Keratinocyte (primary cell): ENCODE measurements around the gene C2CD3. TPM values are rescaled to one million over a fixed set of nuclear protein-coding genes. Genes with fewer than 3 reads are reported as not detected.

Experiments
- DNase-seq: peaks from one replicate; pipeline ENCODE4 v3.0.0-alpha.2; 2011; ENCODE audit warnings: low read depth, missing footprints, low spot score
- FAIRE-seq: peaks from 2 replicates; lab custom pipeline; 2011; peaks lifted over from hg19 to GRCh38; lab: Jason Lieb, UNC
- H2AFZ ChIP-seq: 2 replicates; pipeline ENCODE4 v1.6.0; 2012; ENCODE audit warnings: low read length, control low read depth, inconsistent platforms; ENCODE audit not compliant: control insufficient read depth
- H3K27ac ChIP-seq: 2 replicates; pipeline ENCODE4 v1.5.1; 2011; ENCODE audit warnings: low read length; ENCODE audit not compliant: control insufficient read depth, insufficient read depth
- H3K27me3 ChIP-seq: 3 replicates; pipeline ENCODE4 v1.6.0; 2011; ENCODE audit warnings: low read length; ENCODE audit not compliant: control insufficient read depth, insufficient read depth; ENCODE audit errors: extremely low read depth
- H3K36me3 ChIP-seq, 2 experiments: 2 replicates in 1 of 2; 3 replicates in 1 of 2; pipeline ENCODE4 v1.5.1; 2011; ENCODE audit warnings: low read length in 2 of 2, mild to moderate bottlenecking in 1 of 2; ENCODE audit not compliant: control insufficient read depth in 2 of 2, insufficient read depth in 2 of 2; ENCODE audit errors: extremely low read depth in 1 of 2
- H3K4me1 ChIP-seq: 3 replicates; pipeline ENCODE4 v1.5.1; 2011; ENCODE audit warnings: low read length; ENCODE audit not compliant: control insufficient read depth, insufficient read depth; ENCODE audit errors: extremely low read depth
- H3K4me2 ChIP-seq: 3 replicates; pipeline ENCODE4 v1.6.0; 2011; ENCODE audit warnings: low read depth, low read length; ENCODE audit not compliant: control insufficient read depth, insufficient read depth; ENCODE audit errors: extremely low read depth
- H3K4me3 ChIP-seq, 3 experiments: fragments of 200-600 bp in 1 of 3; sonication (generic) in 1 of 3; 2 replicates in 2 of 3; 3 replicates in 1 of 3; pipeline ENCODE4 v1.5.1; 2011 to 2016; ENCODE audit warnings: low read length in 3 of 3, mild to moderate bottlenecking in 3 of 3, control low read depth in 2 of 3, inconsistent platforms in 1 of 3, low read depth in 1 of 3, mixed read lengths in 1 of 3, mixed run types in 1 of 3, moderate library complexity in 1 of 3; ENCODE audit not compliant: control insufficient read depth in 2 of 3, insufficient read depth in 2 of 3; ENCODE audit errors: extremely low read depth in 1 of 3
- H3K79me2 ChIP-seq: 2 replicates; pipeline ENCODE4 v1.6.0; 2012; ENCODE audit warnings: low read length; ENCODE audit not compliant: control insufficient read depth, insufficient read depth
- H3K9ac ChIP-seq: 3 replicates; pipeline ENCODE4 v1.6.0; 2011; ENCODE audit warnings: low read length; ENCODE audit not compliant: control insufficient read depth, insufficient read depth; ENCODE audit errors: extremely low read depth
- H3K9me1 ChIP-seq: 3 replicates; pipeline ENCODE4 v1.6.0; 2011; ENCODE audit warnings: low read length; ENCODE audit not compliant: control insufficient read depth, insufficient read depth; ENCODE audit errors: extremely low read depth
- H3K9me3 ChIP-seq: 2 replicates; pipeline ENCODE4 v1.5.1; 2012; ENCODE audit warnings: low read depth, low read length; ENCODE audit not compliant: control insufficient read depth
- H4K20me1 ChIP-seq: 3 replicates; pipeline ENCODE4 v1.6.0; 2011; ENCODE audit warnings: low read length; ENCODE audit not compliant: control insufficient read depth, insufficient read depth; ENCODE audit errors: extremely low read depth
- CTCF ChIP-seq, 3 experiments: IDR thresholded peaks in 1 of 3; conservative IDR thresholded peaks in 1 of 3; optimal IDR thresholded peaks in 1 of 3; 2 replicates in 2 of 3; 3 replicates in 1 of 3; pipeline versions ENCODE3 to v1.5.1; 2011; ENCODE audit warnings: low read length in 3 of 3, mild to moderate bottlenecking in 3 of 3, moderate library complexity in 2 of 3, control low read depth in 1 of 3, inconsistent platforms in 1 of 3; ENCODE audit not compliant: insufficient read depth in 2 of 3; ENCODE audit errors: extremely low read depth in 1 of 3
- EZH2 ChIP-seq: IDR thresholded peaks from one replicate; pipeline ENCODE4 v1.6.1; 2012; ENCODE audit warnings: inconsistent platforms, mild to moderate bottlenecking, low read length, moderate library complexity
- dilution Hi-C: fragments of 300-500 bp; cut with MboI; formaldehyde crosslinking; loops from one replicate; pipeline ENCODE4 v1.7.0; 2020; ENCODE audit warnings: low sequenced_read_pairs; ENCODE audit not compliant: extremely low pct_ligation_motif_present
- polyA plus RNA-seq, 5 experiments: library from polyadenylated mRNA; depleted of rRNA in 3 of 5; stranded (reverse) in 3 of 5; stranded (forward) in 1 of 5; unstranded in 1 of 5; fragments of >200 nt; gene quantifications; 1 replicate in 1 of 5; 2 replicates in 3 of 5; 3 replicates in 1 of 5; pipeline versions ENCODE4 v1.2.1 to v1.2.3, GENCODE V29; 2011 to 2012; ENCODE audit warnings: missing spikeins in 2 of 5, low read depth in 1 of 5, low replicate concordance in 1 of 5

C2CD3 gene
- polyA plus RNA-seq, 1 donor (not counting 4 experiments of a cell fraction or from before 2014, with no cell fraction given), result 9.8 TPM

- TF ChIP-seq EZH2 (no peak), CTCF (optimal IDR thresholded peaks at IDR 0.05 in 1 of 3, IDR thresholded peaks at IDR 0.05 in 1 of 3, conservative IDR thresholded peaks at IDR 0.05 in 1 of 3; ENCODE audit: extremely low read depth in 1 of 3, insufficient read depth in 2 of 3, low read length in 3 of 3) (no peak)
- dilution Hi-C loops, result no loop called here
- no peak for FAIRE-seq
- Histone ChIP-seq H3K4me3 (no peak overlapping the region), H3K27ac (no peak overlapping the region), H3K4me2 (peak overlapping the region; percentile 94), H3K9ac (no peak overlapping the region), H4K20me1 (no peaks in the 10 kb centered on the region), H3K4me1 (peaks cover 9% of the 10 kb centered on the region), H3K27me3 (peaks cover 3% of the 10 kb centered on the region), H3K9me3 (no peaks in the 10 kb centered on the region), H3K79me2 (no peaks in the 10 kb centered on the region), H2AFZ (no peak overlapping the region), H3K36me3 (no peaks in the 10 kb centered on the region), H3K9me1 (no peaks in the 10 kb centered on the region)
- DNase-seq, result no peak
Observed at GRCh38 chr11:73983741-73984538, 186.9 kb downstream of the C2CD3 start.

- Histone ChIP-seq H3K4me1 (peaks cover 9% of the 10 kb centered on the region), H4K20me1 (no peaks in the 10 kb centered on the region), H3K36me3 (no peaks in the 10 kb centered on the region), H3K4me3 (peak overlapping the region; percentile 48 to 83 (median 71)), H3K9ac (peak overlapping the region; percentile 28), H3K27me3 (peaks cover 3% of the 10 kb centered on the region), H3K27ac (no peak overlapping the region), H3K79me2 (no peaks in the 10 kb centered on the region), H3K9me1 (no peaks in the 10 kb centered on the region), H3K9me3 (no peaks in the 10 kb centered on the region), H2AFZ (peak overlapping the region; percentile 98), H3K4me2 (peak overlapping the region; percentile 94)
- dilution Hi-C loops, result no loop called here
- DNase-seq (peak; percentile 33), FAIRE-seq (no peak)
- no peak for TF ChIP-seq EZH2
- no peak for TF ChIP-seq CTCF (optimal IDR thresholded peaks at IDR 0.05 in 1 of 3, IDR thresholded peaks at IDR 0.05 in 1 of 3, conservative IDR thresholded peaks at IDR 0.05 in 1 of 3; ENCODE audit: extremely low read depth in 1 of 3, insufficient read depth in 2 of 3, low read length in 3 of 3)
Observed at GRCh38 chr11:73982990-73983740, 187.6 kb downstream of the C2CD3 start.
